SH-SY5Y (cell line): ENCODE measurements around the gene ITGA3.

ENCODE experiments used
- GATA2 ChIP-seq: IDR thresholded peaks from 2 replicates; pipeline ENCODE4 v1.6.1; 2011; ENCODE audit warnings: mild to moderate bottlenecking, low read depth, low read length
- GATA3 ChIP-seq: IDR thresholded peaks from 2 replicates; pipeline ENCODE4 v1.6.1; 2011; ENCODE audit warnings: low read depth, mild to moderate bottlenecking, low read length, moderate library complexity

DNA sequence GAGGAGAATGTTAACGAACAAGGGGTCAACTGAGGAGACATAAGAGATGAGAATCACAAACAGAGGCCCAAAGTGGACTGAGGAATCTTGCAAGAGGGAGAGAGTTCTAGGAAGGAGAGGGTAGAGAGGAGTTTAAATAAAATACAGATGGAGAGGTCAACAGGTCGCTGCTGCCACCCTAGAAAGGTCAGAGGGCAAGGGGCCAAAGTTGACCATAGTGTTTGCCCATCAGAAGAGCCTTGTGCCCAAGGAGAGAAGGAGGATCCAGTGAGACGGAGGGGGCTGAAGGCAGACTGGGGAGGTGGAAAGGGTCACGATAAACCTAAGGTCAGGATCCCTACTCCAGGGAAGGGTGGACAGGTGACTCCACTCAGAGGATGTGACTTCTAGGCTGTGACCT lies 6.9 kb upstream of the ITGA3 start:
- TF ChIP-seq GATA2: no peak
- no peak for TF ChIP-seq GATA3
